Suprapubic skin (tissue), 4 donors: ENCODE results near the gene NEAT1. TPM values are rescaled to one million over a fixed set of nuclear protein-coding genes. Genes with fewer than 3 reads are reported as not detected.

Source experiments
- DNase-seq, 2 donors: peaks; one replicate each; pipeline ENCODE4 v3.0.0-alpha.2; 2019; ENCODE audit warnings: low spot score in 2 of 2
- H3K27ac ChIP-seq: fragments of 200-600 bp; sonication (generic); one replicate; pipeline ENCODE4 v1.5.1; 2019
- H3K27me3 ChIP-seq: fragments of 200-600 bp; sonication (generic); one replicate; pipeline ENCODE4 v1.5.1; 2019
- H3K36me3 ChIP-seq: fragments of 200-600 bp; sonication (generic); one replicate; pipeline ENCODE4 v1.5.1; 2019
- H3K4me1 ChIP-seq: fragments of 200-600 bp; sonication (generic); one replicate; pipeline ENCODE4 v1.5.1; 2019
- H3K4me3 ChIP-seq: fragments of 200-600 bp; sonication (generic); one replicate; pipeline ENCODE4 v1.5.1; 2019; ENCODE audit warnings: mild to moderate bottlenecking
- H3K9me3 ChIP-seq: fragments of 200-600 bp; sonication (generic); one replicate; pipeline ENCODE4 v1.5.1; 2019
- CTCF ChIP-seq, 2 donors: fragments of 200-600 bp in 1 of 2; fragments of 450-650 bp in 1 of 2; sonication (generic) in 1 of 2; IDR thresholded peaks; one replicate each; pipeline ENCODE4 v1.5.1; 2016 to 2019; ENCODE audit warnings: antibody characterized with exemption in 2 of 2, mild to moderate bottlenecking in 1 of 2, moderate library complexity in 1 of 2
- EP300 ChIP-seq: sonication (generic); formaldehyde crosslinking; IDR thresholded peaks from one replicate; pipeline ENCODE4 v1.6.1; 2017; ENCODE audit warnings: antibody characterized with exemption
- POLR2A ChIP-seq, 2 donors: fragments of 450-650 bp; IDR thresholded peaks; one replicate each; pipeline ENCODE4 v1.6.1; 2017; ENCODE audit warnings: antibody characterized with exemption in 2 of 2, mild to moderate bottlenecking in 2 of 2, moderate library complexity in 2 of 2
- POLR2AphosphoS5 ChIP-seq, 3 donors: sonication (generic); formaldehyde crosslinking; IDR thresholded peaks; one replicate each; pipeline ENCODE4 v1.6.1; 2017; ENCODE audit warnings: antibody characterized with exemption in 3 of 3
- WGBS: methylation state at CpG from one replicate; pipeline ENCODE4 v1.1.5; 2018; 5-methylcytosine and 5-hydroxymethylcytosine counted together
- total RNA-seq, 4 donors: library from RNA; depleted of rRNA; stranded (reverse); fragments of >200 nt; gene quantifications; one replicate each; pipeline ENCODE4 v1.1.0, GENCODE V29; 2016

NEAT1 gene
- total RNA-seq, 4 donors from 2014 or later, result 336 to 2,041 (median 481) TPM

GRCh38 chr11:65442842-65443331, 20.3 kb downstream of the NEAT1 start:
- H3K4me3 ChIP-seq, result no peak overlapping the region
- WGBS, result 60% methylated on average over 9 of the region's 9 CpGs
- peaks cover 82% of the 10 kb centered on the region for H3K4me1 ChIP-seq
- no peaks in the 10 kb centered on the region for H3K27me3 ChIP-seq
- H3K9me3 ChIP-seq, result no peaks in the 10 kb centered on the region
- peaks cover 47% of the 10 kb centered on the region for H3K36me3 ChIP-seq
- TF ChIP-seq POLR2AphosphoS5 (IDR thresholded peaks at IDR 0.05) (peak in 1 of 3 donors; percentile 73), EP300 (no peak)
- peak in 1 of 2 donors; percentile 66 for DNase-seq
- H3K27ac ChIP-seq, result peak overlapping the region; percentile 63

GRCh38 chr11:65444314-65445051, 21.9 kb downstream of the NEAT1 start:
- Histone ChIP-seq H3K27me3 (no peaks in the 10 kb centered on the region), H3K4me3 (no peak overlapping the region), H3K27ac (peak overlapping the region; percentile 63), H3K36me3 (peaks cover 35% of the 10 kb centered on the region), H3K9me3 (no peaks in the 10 kb centered on the region), H3K4me1 (peaks cover 67% of the 10 kb centered on the region)
- 85% methylated on average over 4 of the region's 14 CpGs for WGBS
- peak in 1 of 2 donors; percentile 74 for DNase-seq
- TF ChIP-seq POLR2A (IDR thresholded peaks at IDR 0.05), result no peak
- TF ChIP-seq CTCF (IDR thresholded peaks at IDR 0.05), result no peak
- no peak for TF ChIP-seq EP300
- TF ChIP-seq POLR2AphosphoS5 (IDR thresholded peaks at IDR 0.05), result no peak

GRCh38 chr11:65445101-65445603, 22.6 kb downstream of the NEAT1 start:
- peak in 2 of 3 donors; percentile 6 to 30 for TF ChIP-seq POLR2AphosphoS5 (IDR thresholded peaks at IDR 0.05)
- TF ChIP-seq CTCF (IDR thresholded peaks at IDR 0.05), result no peak
- TF ChIP-seq POLR2A (IDR thresholded peaks at IDR 0.05), result peak in 1 of 2 donors; percentile 13
- TF ChIP-seq EP300, result no peak
- H3K9me3 ChIP-seq, result no peaks in the 10 kb centered on the region
- H3K4me3 ChIP-seq, result no peak overlapping the region
- peak overlapping the region; percentile 64 for H3K27ac ChIP-seq
- 78% methylated on average over 15 of the region's 15 CpGs for WGBS
- peaks cover 60% of the 10 kb centered on the region for H3K4me1 ChIP-seq
- peaks cover 31% of the 10 kb centered on the region for H3K36me3 ChIP-seq
- DNase-seq, result no peak
- H3K27me3 ChIP-seq, result no peaks in the 10 kb centered on the region

- DNase-seq, result peak; percentile 72 to 74
- H3K27me3 ChIP-seq, result no peaks in the 10 kb centered on the region
- peak overlapping the region; percentile 64 for H3K27ac ChIP-seq
- no peaks in the 10 kb centered on the region for H3K9me3 ChIP-seq
- peaks cover 54% of the 10 kb centered on the region for H3K4me1 ChIP-seq
- no peak overlapping the region for H3K4me3 ChIP-seq
- H3K36me3 ChIP-seq, result peaks cover 31% of the 10 kb centered on the region
- TF ChIP-seq CTCF (IDR thresholded peaks at IDR 0.05) (no peak), POLR2A (IDR thresholded peaks at IDR 0.05) (no peak), EP300 (no peak), POLR2AphosphoS5 (IDR thresholded peaks at IDR 0.05) (no peak)
- WGBS, result 80% methylated on average over 5 of the region's 11 CpGs
Measured at GRCh38 chr11:65445604-65446445, 23.2 kb downstream of the NEAT1 start.

- H3K4me1 ChIP-seq, result peaks cover 45% of the 10 kb centered on the region
- H3K9me3 ChIP-seq, result no peaks in the 10 kb centered on the region
- H3K4me3 ChIP-seq, result no peak overlapping the region
- 74% methylated on average over 11 of the region's 11 CpGs for WGBS
- H3K27ac ChIP-seq, result peak overlapping the region; percentile 64
- TF ChIP-seq POLR2AphosphoS5 (IDR thresholded peaks at IDR 0.05) (peak in 1 of 3 donors; percentile 36), POLR2A (IDR thresholded peaks at IDR 0.05) (no peak)
- peak; percentile 82 to 84 for DNase-seq
- H3K27me3 ChIP-seq, result no peaks in the 10 kb centered on the region
- H3K36me3 ChIP-seq, result peaks cover 31% of the 10 kb centered on the region
Measured at GRCh38 chr11:65446446-65447277, 24.1 kb downstream of the NEAT1 start.
